NCI-H1092 treated with DMSO at 0.1 percent for 48 hours (cell line): ENCODE data around the gene ZMPSTE24.
A peak's percentile ranks its signal among the peaks of the same experiment; 100 is the strongest.

Experiments
- DNase-seq: peaks from one replicate; lab custom pipeline; 2025; lab: John Stamatoyannopoulos, UW

Gene ZMPSTE24

GRCh38 chr1:40264354-40264781 lies 6.3 kb downstream of the ZMPSTE24 start:
- DNase-seq: no peak

- no peak for DNase-seq
These were observed 7.3 kb downstream of the ZMPSTE24 start for GRCh38 chr1:40265298-40265697.

- DNase-seq: no peak
These were observed 7.9 kb downstream of the ZMPSTE24 start for GRCh38 chr1:40265919-40266318.

DNA sequence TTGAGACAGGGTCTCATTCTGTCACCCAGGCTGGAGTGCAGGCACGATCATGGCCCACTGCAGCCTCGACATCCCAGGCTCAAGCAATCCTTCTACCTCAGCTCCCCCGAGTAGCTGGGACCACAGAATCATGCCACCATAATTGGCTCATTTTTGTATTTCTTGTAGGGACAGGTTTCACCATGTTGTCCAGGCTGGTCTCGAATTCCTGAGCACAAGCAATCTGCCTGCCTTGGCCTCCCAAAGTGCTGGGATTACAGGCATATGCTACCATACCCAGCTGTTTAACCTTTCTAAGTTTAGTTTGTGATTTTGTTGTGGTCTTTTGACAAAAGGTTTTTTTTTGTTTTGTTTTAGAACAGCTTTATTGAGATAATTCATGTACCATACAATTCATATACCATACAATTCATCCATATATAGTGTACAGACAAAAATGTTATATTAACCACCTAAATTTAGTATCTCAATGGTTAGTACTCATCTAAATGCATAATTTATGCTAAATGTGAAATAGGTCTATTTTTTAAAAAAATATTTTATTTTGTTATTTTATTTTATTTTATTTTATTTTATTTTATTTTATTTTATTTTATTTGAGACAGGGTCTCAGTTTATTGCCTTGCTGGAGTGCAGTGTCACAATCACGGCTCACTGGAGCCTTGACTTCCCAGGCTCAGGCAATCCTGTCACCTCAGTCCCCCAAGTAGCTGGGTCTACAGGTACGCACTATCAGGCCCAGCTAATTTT lies 8.9 kb downstream of the ZMPSTE24 start:
- DNase-seq: no peak

DNA sequence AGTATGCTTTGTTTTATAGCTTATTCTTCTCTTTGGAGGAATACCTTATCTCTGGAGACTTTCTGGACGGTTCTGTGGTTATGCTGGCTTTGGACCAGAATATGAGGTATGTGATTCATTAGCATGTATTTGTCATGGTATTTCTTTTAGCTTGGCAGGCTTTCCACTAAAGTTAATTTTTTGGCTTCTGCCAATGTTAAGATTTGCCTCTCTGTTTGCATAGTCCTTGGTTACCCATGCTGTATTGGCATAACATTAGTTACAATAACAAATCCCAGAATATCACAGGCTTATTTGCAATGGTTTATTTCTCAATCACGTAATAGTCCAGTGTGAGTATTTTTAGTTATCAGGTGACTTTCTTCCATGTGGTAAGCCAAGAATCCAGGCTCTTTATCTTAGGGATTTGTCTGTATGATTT lies 9.7 kb downstream of the ZMPSTE24 start:
- no peak for DNase-seq

- no peak for DNase-seq
These were observed 10.2 kb downstream of the ZMPSTE24 start for GRCh38 chr1:40268211-40268610.

DNA sequence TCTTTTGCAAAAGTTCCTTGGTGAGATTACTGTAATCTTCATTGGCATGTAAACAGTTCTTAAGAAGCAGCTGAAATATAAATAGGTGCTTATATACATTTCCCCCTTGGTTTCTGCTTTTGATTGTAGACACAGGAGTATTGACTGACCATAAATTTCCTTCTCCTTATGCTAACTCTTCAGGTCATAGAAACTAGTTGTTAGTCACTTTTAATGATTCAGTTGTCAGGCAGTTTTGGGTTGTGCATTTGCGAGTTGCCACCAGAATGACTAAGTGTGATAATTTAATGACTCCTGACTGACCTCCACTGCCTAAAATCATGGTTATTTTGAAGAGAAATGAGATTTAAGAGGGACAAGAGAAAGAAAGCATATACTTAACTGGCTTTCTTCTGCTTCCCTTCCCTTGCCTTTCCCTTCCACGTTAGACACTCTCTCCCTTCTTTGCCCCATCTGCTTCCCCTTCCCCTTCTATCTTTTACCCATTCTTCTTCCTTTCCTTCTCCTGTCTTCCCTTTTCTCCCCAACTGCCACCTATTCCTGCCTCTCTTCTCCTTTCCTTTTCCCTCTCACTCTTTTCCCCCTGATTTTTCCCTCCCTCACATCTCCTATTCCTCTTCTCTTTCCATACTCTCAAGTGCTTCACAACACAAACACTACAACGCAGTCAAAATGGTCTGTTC lies 12.3 kb downstream of the ZMPSTE24 start:
- DNase-seq: no peak

- no peak for DNase-seq
These were observed 14.7 kb downstream of the ZMPSTE24 start for GRCh38 chr1:40272653-40273213.

DNA sequence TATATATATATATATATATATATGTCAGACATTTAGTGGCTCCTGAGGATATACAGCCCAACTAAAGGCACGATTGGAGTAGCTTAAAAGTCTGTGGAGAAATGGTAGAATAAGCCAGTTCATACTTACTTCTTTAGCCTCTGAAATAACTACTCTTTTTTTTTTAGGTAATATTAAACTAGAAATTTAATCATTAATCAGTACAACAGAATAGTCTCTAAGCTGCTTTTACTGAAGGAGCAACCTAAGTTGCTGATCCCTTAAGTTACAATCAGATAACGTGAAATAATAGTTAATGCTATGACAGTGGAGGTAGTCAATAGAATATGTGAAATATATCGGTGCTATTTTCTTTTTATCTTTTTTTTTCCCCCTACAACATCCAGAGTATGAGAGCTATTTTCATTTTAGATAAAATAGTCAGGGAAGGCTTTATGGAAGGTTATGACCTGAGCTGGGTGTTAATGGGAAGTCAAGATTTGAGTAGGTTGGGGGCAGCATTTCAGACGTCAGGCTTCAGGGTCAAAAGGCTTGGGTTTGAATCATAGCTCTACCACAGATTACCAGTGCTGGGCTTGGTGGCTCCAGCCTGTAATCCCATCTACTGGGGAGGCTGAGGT lies 15.6 kb downstream of the ZMPSTE24 start:
- DNase-seq: no peak

GRCh38 chr1:40274331-40274730 lies 16.3 kb downstream of the ZMPSTE24 start:
- no peak for DNase-seq

DNA sequence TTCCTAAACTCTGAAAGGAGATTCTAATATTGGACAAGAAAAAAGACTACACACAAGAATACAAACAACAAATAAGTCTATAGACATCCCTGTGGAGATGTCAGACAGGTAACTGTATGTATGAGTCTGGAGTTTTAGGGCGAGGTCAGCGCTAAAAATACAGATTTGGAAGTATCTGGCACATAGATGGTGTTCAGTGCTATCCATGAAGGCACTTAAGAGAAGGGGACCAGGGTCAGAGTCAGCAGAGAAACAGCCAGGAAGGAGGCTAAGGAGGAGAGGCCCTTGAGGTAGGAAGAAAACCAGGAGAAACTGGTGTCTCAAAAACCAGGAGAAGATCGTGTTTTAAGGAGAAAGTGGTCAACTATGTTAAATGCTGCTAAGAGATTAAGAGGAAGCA lies 18.1 kb downstream of the ZMPSTE24 start:
- DNase-seq: no peak

DNA sequence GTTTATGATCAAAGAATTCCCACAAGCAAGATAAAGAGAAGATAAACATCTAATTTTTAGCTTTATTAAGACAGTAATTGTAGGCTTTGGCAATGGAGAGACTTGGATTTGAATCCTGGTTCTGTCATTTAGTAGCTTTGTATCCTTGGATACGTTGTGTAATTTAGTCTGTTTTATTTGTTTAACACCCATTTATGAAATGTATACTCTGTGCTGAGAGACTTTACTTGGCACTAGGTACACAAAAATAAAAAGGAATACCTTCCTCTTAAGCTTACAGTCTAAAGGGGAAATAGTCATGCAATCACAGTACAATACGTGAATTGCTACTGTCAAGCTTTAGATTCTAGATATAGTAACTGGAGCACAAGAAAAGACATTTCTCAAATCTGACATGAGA lies 23.8 kb downstream of the ZMPSTE24 start:
- peak; percentile 74 for DNase-seq

GRCh38 chr1:40291293-40291692 lies 33.3 kb downstream of the ZMPSTE24 start:
- no peak for DNase-seq

- no peak for DNase-seq
These were observed 41.6 kb downstream of the ZMPSTE24 start for GRCh38 chr1:40299366-40300248.

DNA sequence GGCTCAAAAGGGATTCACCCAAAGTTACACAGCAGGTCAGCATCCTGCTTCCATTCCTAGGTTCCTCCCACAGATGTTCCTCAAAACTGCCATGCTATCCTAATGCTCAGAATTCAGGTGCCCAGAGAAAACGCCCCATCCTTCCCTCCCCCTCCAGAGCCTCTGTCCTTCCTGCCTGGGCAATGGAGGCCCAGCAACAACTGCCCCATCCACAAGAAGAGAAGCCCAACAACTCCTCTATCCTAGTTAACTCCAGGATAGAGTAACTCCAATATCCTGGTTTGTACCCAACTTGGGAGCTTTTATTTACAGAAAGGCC lies 42.2 kb downstream of the ZMPSTE24 start:
- DNase-seq: no peak

DNA sequence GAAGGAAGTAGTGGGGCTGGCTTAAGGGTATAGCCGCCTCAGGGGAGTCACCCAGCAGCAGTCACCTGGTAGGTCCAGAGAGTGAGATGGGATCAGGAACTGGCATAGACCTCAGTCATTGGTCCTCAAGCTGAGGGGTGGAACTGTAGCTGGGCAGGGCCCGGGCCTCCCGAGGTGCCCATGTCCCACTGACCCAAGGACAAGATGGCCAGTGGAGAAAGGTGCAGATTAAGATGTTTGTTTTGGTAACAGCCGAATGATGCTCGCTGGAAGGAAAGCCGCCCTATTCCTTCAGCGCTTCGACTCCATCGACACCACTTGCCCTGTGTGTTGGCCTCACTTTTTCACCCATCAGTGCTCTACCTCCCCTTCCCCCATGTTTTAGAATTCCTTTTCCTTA lies 42.6 kb downstream of the ZMPSTE24 start:
- no peak for DNase-seq

GRCh38 chr1:40301066-40301465 lies 43.0 kb downstream of the ZMPSTE24 start:
- DNase-seq: no peak

GRCh38 chr1:40301541-40302299 lies 43.7 kb downstream of the ZMPSTE24 start:
- DNase-seq: no peak

DNA sequence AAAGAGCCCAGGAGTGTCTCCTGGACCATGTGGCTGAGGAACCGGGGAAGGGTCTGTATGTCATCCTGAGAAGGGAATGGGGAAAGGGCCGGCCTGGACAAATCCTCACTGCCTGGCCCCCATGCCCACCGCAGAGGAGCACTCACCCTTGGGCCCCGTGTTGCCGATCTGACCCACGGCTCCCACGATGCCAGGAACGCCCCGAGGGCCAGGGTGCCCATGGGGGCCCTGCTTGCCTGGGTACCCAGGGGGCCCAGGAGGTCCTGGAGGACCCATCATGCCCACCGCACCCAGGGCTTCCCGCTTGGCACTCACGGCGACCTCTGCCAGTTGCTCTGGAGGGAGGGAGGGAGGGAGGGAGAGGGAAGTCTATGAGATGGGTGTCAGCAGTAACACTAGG lies 44.4 kb downstream of the ZMPSTE24 start:
- DNase-seq: no peak

- DNase-seq: no peak
These were observed 45.2 kb downstream of the ZMPSTE24 start for GRCh38 chr1:40303051-40303771.

GRCh38 chr1:40303790-40304189 lies 45.8 kb downstream of the ZMPSTE24 start:
- no peak for DNase-seq
